Measurements from ENCODE around the gene BABAM1. TPM values are rescaled to one million over a fixed set of nuclear protein-coding genes. Genes with fewer than 3 reads are reported as not detected.
"Not testable (repeated sequence)": the region's sequence is repeated elsewhere in the genome, so short reads cannot be mapped to it uniquely, and the experiment has no call there.

The BABAM1 gene
- total RNA-seq, 1 donor from 2014 or later = 77.9 TPM

DNA sequence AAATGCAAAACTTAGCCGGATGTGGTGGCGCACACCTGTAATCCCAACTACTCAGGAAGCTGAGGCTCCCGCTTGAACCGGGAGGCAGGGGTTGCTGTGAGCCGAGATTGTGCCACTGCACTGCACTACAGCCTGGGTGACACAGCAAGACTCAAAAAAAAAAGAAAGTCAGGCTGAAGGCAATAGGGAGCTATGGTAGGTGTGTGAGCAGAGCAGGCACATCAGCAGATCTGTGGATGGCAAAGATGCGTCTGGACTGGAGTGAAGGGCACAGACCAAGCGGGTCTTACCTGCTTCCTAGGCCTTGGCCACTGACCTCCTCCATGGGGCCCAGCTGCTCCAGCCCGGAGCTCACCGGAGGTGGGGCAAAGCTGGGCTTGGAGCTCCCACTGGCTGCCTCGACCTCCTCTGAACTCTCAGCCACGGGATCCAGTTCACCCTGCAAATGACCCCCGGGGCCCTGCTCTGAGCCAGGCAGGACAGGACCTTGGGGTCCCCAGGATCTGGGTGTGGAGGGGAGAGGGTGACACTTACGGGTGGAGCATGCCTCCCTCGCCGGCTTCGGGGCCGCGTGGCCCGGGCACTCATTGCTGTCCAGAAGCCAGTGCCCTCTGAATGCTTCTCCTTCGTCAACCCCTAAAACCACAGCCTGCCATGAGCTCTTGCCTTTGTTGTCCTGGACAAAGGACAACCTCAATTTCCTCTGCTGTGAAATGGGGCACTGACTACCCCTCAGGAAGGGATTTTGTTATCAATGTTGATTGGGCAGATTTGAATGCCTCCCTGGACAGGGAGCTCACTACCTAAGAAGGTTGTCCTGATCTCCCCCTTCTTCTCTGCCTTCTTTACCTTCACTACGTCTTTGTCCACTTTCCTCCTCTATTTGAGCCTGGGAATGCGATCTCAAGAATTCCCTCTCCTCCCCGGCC is 3.3 kb upstream of the BABAM1 start:
- DNase-seq (no peak), ATAC-seq (ENCODE audit: poor library complexity) (no peak)
- intact Hi-C loops (cut with DNase I) = no loop called here

DNA sequence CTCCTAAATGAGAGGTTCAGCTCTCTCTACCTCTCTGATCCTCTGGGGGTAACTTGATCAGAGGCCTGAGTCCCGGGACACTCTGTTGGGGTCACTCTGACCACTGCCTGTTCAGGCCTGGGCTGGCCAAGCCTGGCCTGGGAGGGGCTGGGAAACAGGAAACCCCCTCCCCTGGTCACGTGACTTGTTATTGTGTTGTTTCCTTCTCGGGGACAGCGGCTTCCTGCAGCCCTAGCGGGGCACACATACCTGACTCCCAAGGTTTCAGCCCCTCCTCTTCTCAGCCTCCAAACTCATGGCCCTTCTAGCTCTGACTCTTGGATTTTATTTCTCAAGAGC is 2.6 kb upstream of the BABAM1 start, which contains the start of gene USHBP1:
Gene USHBP1, minus strand, starts transcription at position 105 of the 339 bp plus-strand sequence. CDS start 446 bp downstream, outside the sequence.
- ATAC-seq (ENCODE audit: poor library complexity) (no peak), DNase-seq (peak; percentile 53)
- intact Hi-C loops (cut with DNase I) = no loop called here

DNA sequence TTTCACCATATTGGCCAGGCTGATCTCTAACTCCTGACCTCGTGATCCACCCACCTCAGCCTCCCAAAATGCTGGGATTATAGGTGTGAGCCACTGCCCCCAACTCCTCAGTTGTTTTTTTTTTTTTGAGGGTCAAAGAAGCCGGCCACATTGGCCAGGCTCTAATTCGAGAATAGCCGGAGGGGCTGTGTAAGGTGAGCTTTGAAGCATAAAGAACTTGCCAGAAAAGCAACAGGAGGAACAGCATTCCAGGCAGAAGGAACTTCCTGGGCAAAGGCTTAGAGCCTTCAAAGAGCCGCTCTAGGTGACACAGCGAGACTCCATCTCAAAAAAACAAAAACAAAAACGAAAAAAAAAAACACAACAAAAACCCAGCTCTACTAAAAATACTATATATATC is 1.2 kb upstream of the BABAM1 start:
- no peak for ATAC-seq (ENCODE audit: poor library complexity)
- no peak for DNase-seq
- intact Hi-C loops (cut with DNase I) = no loop called here

DNA sequence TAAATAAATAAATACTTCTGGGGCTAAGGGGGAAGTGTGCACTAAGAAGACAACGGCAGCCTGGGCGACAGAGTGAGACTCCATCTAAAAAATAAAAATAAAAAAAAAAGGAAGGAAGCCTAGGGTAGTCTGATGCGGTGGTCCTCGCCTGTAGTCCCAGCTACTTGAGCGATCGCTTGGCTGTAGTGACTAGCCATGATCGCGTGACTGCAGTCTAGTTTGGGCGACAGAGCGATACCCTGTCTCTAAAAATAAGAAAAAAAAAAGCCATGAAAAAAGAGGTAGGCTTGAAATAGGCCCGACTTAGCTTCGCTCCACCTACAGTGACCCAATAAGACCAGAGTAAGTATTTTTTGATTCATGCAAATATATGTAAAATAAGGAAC is 661 bp upstream of the BABAM1 start:
- intact Hi-C loops (cut with DNase I) = no loop called here
- ATAC-seq (ENCODE audit: poor library complexity) = no peak
- DNase-seq = no peak

DNA sequence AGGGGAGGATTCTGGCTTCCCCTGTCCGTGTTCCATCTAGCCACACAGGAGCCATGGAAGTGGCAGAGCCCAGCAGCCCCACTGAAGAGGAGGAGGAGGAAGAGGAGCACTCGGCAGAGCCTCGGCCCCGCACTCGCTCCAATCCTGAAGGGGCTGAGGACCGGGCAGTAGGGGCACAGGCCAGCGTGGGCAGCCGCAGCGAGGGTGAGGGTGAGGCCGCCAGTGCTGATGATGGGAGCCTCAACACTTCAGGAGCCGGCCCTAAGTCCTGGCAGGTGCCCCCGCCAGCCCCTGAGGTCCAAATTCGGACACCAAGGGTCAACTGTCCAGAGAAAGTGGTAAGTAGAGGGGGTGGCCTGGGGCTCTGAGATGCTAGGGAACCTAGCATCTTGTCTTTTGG is 1.5 kb downstream of the BABAM1 start:
- intact Hi-C loops (cut with DNase I) = no loop called here
- DNase-seq (no peak), ATAC-seq (ENCODE audit: poor library complexity) (no peak)

DNA sequence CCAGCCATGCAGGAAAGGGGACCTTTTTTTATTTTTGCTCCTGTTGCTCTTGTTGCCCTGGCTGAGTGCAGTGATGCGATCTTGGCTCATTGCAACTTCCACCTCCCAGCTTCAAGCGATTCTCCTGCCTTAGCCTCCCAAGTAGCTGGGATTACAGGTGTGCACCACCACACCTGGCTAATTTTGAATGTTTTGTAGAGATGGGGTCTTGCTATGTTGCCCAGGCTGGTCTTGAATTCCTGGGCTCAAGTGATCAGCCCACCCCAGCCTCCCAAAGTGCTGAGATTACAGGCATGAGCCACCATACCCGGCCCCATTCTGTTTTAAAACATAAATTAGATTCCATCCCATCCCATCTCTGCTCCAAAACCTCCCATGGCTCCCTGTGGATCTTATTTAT is 7.6 kb downstream of the BABAM1 start:
- ATAC-seq (ENCODE audit: poor library complexity); DNase-seq; intact Hi-C loops (cut with DNase I): not testable (repeated sequence)

DNA sequence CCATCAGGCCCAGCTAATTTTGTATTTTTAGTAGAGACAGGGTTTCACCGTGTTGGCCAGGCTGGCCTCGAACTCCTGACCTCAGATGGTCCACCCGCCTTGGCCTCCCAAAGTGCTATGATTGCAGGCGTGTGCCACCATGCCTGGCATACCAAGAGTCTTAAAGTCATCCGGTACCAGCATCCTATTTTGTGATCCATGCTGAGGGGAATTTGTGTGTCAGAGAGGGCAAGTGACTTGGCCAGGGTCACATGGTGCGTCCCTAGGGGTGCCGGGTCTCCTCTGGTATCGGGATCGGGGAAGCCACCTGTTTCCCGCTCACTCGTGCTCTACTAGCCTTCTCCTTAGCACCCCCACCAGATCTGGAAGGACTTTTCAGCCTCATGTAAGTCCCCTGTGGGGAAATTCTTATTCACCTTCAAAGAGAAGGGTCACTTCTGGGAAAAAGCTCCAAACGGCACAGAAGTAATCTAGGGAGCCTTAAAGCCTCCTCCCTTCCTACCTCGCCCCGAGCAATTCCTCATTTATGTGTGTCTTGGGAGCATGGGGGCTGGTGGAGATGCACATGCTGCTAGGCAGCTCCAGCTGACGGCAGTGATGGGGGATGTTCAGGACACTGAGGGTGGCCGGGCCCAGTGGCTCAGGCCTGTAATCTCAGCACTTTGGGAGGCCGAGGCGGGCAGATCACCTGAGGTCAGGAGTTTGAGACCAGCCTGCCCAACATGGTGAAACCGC is 8.4 kb downstream of the BABAM1 start:
- ATAC-seq (ENCODE audit: poor library complexity) (no peak), DNase-seq (no peak)
- intact Hi-C loops (cut with DNase I) = no loop called here

DNA sequence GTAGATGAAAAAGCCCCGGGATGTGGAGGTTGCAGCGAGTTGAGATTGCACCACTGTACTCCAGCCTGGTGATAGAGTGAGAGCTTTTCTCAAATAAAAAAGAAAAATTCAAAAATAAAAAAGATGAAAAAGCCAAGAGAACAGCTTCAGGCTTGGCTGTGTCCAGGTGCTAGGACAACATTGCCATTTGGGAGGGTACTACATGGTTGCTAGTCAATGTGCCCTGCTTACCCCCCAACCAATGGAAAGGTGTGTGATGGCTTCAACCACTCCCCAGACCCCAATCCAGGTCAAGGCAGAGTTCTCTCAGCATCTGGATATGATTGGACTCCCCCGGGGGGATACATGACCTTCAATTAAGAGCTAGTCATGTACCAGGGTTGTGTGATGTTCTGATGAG is 12.2 kb downstream of the BABAM1 start:
- no peak for ATAC-seq (ENCODE audit: poor library complexity)
- DNase-seq = no peak
- intact Hi-C loops (cut with DNase I) = no loop called here

DNA sequence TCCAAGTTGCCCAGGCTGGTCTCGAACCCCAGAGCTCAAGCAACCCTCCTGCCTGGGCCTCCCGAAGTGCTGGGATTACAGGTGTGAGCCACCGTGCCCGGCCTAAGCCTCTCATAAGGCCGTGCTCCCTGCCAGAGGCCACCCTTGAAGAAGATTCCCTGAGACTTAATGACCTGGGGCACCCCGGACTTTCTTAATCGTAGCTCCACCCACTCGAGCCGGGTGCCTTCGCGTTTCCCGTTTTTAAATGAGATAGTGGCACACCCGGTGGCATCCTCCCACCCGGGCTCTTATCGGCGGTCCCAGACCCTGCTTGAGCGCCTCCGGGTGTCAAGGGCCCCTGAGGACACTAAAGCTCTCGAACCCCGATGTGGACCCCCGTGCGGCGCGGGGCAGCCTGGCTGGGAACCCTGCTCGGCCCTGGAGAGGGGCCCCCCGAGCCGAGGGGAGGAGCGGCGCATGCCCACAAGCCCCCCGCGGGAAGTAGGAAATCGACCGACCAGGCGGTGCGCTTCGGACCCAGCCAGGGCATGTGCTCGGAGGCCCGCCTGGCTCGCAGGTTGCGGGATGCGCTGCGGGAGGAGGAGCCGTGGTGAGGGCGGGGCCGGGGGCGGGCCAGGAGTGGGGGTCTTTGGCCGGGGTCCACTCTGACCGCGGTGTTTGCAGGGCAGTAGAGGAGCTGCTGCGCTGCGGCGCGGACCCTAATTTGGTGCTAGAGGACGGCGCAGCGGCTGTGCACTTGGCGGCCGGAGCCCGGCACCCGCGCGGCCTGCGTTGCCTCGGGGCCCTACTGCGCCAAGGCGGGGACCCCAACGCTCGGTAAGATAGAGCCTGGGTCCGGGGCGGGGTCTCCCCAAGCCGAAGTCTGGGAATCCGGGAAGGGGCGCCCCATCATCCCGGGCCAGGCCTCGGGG is 14.4 kb downstream of the BABAM1 start, which contains the start of gene ANKLE1:
Gene ANKLE1, plus strand, starts transcription at position 511 of the 914 bp plus-strand sequence. Its CDS starts 20 bp downstream, at position 531.
- DNase-seq (peak; percentile 60), ATAC-seq (ENCODE audit: poor library complexity) (peak; percentile 48)
- intact Hi-C loops (cut with DNase I) = loop anchor here (5.0 kb wide), 2 partner anchors 79 to 214 kb away; no protein-coding TSS in a partner anchor

DNA sequence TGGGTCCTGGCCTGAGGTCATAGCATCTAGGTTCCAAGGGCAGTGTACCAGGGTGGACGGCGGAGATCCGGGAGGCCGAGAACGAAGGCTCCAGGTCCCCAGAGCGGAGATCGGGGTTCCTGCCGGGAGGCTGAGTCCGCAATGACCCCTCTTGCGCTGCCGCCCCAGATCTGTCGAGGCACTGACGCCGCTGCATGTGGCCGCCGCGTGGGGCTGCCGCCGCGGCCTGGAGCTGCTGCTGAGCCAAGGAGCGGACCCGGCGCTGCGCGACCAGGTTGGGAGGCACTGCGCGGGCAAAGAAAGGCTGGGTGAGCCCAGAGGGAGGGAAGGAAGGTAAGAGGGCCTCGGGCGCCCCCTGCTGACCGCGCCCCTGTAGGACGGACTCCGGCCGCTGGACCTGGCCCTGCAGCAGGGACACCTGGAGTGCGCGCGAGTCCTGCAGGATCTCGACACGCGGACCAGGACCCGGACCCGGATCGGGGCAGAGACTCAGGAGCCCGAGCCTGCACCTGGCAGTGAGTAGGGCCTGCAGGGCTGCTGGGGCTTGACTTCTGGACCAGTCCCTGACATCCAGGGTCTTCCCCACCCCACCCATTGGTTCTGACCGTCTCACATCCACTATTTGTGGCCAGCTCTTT is 15.4 kb downstream of the BABAM1 start:
- ATAC-seq (ENCODE audit: poor library complexity) (peak; percentile 96), DNase-seq (peak; percentile 91)
- intact Hi-C loops (cut with DNase I) = loop anchor here (5.0 kb wide), 2 partner anchors 80 to 215 kb away; no protein-coding TSS in a partner anchor

DNA sequence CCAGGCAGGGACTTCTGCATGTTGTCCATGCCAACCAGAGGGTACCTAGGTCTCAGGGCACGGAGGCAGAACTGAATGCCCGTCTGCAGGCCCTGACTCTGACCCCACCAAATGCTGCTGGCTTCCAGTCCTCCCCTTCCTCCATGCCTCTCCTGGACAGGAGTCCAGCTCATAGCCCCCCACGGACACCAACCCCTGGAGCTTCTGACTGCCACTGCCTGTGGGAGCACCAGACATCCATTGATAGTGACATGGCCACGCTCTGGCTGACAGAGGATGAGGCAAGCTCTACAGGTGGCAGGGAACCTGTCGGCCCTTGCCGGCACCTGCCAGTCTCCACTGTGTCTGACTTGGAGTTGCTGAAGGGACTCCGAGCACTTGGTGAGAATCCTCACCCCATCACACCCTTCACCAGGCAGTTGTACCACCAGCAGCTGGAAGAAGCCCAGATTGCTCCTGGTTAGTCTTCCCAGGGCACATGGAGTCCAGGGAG is 16.3 kb downstream of the BABAM1 start:
- ATAC-seq (ENCODE audit: poor library complexity) = no peak
- DNase-seq = no peak
- intact Hi-C loops (cut with DNase I) = loop anchor here (5.0 kb wide), 2 partner anchors 81 to 216 kb away; no protein-coding TSS in a partner anchor

DNA sequence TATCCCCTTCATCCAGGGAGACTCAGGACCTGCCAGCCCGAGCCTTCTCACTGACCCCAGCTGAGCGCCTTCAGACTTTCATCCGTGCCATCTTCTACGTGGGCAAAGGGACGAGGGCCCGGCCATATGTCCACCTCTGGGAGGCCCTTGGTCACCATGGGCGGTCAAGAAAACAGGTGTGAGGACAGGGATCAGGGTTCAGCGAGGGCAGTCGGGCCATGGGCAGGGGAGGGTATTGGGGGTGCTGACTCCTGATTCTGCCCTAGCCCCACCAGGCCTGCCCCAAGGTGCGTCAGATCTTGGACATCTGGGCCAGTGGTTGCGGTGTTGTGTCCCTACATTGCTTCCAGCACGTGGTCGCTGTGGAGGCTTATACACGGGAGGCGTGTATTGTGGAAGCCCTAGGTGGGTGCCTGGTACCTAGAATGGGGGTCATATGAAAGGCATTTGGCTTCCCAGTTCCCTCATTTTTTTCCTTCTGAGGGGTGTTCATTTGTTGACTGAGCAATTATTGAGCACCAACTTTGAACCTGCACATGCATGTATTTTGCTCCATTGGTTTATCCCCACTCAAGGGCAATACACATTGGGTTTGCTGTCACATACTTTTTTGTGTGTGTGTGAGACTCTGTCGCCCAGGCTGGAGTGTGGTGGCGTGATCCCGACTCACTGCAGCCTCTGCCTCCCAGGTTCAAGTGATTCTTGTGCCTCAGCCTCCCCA is 18.3 kb downstream of the BABAM1 start:
- intact Hi-C loops (cut with DNase I) = no loop called here

DNA sequence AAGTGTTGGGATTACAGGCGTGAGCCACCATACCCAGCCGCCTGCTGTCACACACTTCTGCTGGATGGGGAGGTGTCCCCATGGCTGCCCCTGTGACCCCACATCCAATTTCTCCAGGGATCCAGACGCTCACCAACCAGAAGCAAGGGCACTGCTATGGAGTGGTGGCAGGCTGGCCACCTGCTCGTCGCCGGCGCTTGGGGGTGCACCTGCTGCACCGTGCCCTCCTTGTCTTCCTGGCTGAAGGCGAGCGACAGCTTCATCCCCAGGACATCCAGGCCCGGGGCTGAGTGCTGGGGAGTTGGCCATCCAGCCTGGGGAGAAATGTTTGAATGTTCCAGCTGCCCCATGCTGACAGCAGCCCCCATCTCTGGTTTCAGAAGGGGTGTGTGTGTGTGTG is 19.0 kb downstream of the BABAM1 start:
- intact Hi-C loops (cut with DNase I) = no loop called here
- no peak for ATAC-seq (ENCODE audit: poor library complexity)
- DNase-seq = no peak

More for the DNA sequence above, 18.3 kb downstream of the BABAM1 start:
- no peak for DNase-seq
- ATAC-seq (ENCODE audit: poor library complexity) = no peak

DNA sequence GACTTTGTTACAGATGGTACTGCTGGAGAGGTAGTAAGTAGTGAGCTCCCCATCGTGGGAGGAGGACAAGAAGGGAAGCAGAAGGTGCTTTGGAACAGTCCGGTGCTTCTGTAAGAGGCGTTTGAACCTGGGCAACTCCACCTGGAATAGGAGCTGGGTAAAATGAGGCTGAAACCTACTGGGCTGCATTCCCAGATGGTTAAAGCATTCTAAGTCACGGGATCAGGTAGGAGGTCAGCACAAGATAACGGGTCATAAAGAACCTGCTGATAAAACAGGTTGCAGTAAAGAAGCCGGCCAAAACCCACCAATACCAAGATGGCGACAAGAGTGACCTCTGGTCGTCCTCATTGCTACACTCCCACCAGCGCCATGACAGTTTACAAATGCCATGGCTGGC is 19.5 kb downstream of the BABAM1 start:
- ATAC-seq (ENCODE audit: poor library complexity) (no peak), DNase-seq (no peak)
- intact Hi-C loops (cut with DNase I) = no loop called here

DNA sequence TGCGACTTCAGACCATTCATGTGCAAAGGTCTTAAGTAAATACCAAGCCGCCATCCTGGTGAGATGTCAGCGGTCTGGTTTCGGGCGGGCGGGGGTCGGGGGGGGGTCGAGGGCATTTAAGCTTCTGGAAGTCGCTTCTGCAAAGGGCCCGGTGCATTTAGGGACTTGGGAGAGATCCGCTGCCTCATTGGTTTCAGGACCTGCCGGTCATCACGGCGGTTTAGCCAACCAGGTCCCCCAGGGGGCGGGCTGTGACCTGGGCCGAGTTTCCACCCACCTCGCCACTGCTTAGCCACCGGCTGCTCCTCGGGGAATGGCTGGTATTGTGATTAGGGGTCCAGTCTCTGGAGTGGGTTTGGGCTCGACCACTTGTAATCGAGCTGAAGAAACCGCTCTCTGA is 22.2 kb downstream of the BABAM1 start:
- ATAC-seq (ENCODE audit: poor library complexity) (peak; percentile 58), DNase-seq (peak; percentile 86)
- intact Hi-C loops (cut with DNase I) = no loop called here

DNA sequence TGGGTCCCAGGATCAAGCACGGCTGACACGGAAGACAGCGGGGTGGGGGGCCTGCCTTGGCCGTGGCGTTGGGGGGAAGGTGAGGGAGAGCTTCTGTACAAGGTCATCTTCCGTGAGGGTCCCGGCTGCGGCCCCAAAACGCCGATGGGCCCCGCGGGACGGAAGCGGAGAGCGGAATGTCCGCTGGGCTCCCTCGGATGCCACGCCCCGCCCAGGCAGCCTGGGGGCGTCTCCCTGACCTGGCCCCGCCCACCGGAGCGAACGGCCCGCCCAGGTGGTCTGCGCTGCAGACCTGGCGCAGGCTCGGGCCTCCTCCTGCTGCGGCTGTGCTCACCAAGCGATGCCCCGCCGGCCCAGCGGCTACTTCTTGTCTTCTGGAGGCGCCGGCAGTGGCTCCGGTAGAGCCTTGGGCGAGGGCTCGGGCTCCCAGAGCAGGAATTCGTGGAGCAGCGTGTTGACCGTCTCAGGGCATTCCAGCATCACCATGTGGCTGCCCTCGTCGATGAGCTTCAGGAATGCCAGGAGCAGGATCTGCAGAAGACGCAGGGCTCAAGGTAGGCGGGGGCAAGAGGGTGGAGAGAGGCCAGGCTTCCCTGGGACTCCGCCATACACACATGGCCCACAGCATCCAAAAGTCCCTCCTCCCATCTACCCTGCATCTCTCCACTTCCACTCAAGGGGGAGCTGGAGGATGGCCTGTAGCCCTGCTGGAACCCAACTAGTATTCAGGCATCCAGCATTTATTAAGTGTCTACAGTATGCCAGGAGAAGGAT is 25.2 kb downstream of the BABAM1 start:
- peak; percentile 91 for ATAC-seq (ENCODE audit: poor library complexity)
- intact Hi-C loops (cut with DNase I) = loop anchor here (10.0 kb wide), 1 partner anchor 92 kb away; no protein-coding TSS in a partner anchor

More for the DNA sequence above, 25.2 kb downstream of the BABAM1 start:
- peak; percentile 86 for DNase-seq
